HepG2 (cell line): ENCODE data around the gene MRPL2. TPM values are rescaled to one million over a fixed set of nuclear protein-coding genes. Genes with fewer than 3 reads are reported as not detected.
A peak's percentile ranks its signal among the peaks of the same experiment; 100 is the strongest.

Experiments used
- FOXA1 ChIP-seq, 2 experiments: fragments of 450-650 bp in 1 of 2; sonication (generic) in 1 of 2; formaldehyde crosslinking in 1 of 2; IDR thresholded peaks; 2 replicates each; pipeline versions ENCODE4 v1.4.0 to v1.6.1; 2016 to 2020; ENCODE audit warnings: missing genetic modification reagents in 1 of 2
- KDM4B ChIP-seq: sonication (generic); formaldehyde crosslinking; IDR thresholded peaks from 2 replicates; pipeline ENCODE4 v1.4.0; 2020; ENCODE audit warnings: missing genetic modification reagents
- KLF11 ChIP-seq: IDR thresholded peaks from 2 replicates; pipeline ENCODE4 v1.6.1; 2016; ENCODE audit warnings: missing compliant biosample characterization
- LBX2 ChIP-seq: sonication (generic); formaldehyde crosslinking; IDR thresholded peaks from 2 replicates; pipeline ENCODE4 v1.5.0; 2020; ENCODE audit warnings: missing genetic modification reagents, mild to moderate bottlenecking, borderline replicate concordance
- LCORL ChIP-seq, 2 experiments: fragments of 450-650 bp in 1 of 2; sonication (generic) in 1 of 2; formaldehyde crosslinking in 1 of 2; IDR thresholded peaks; 2 replicates each; pipeline versions ENCODE4 v1.5.0 to v1.6.1; 2017 to 2020; ENCODE audit warnings: antibody characterized with exemption in 1 of 2, missing genetic modification reagents in 1 of 2
- MAZ ChIP-seq, 2 experiments: sonication (generic) in 1 of 2; formaldehyde crosslinking in 1 of 2; IDR thresholded peaks; 2 replicates each; pipeline versions ENCODE4 v1.5.0 to v1.6.1; 2012 to 2020; ENCODE audit warnings: low read depth in 2 of 2, mild to moderate bottlenecking in 2 of 2, borderline replicate concordance in 1 of 2, improper control_type of control experiment in 1 of 2, low read length in 1 of 2, missing genetic modification reagents in 1 of 2, moderate library complexity in 1 of 2
- NFIC ChIP-seq: IDR thresholded peaks from 2 replicates; pipeline ENCODE4 v1.6.1; 2012; ENCODE audit warnings: mild to moderate bottlenecking, low read length, inconsistent platforms
- PHF5A ChIP-seq: IDR thresholded peaks from one replicate; pipeline ENCODE4 v1.6.1; 2018; ENCODE audit warnings: low read depth, missing genetic modification reagents; ENCODE audit not compliant: unreplicated experiment
- RFXAP ChIP-seq: sonication (generic); formaldehyde crosslinking; IDR thresholded peaks from 2 replicates; pipeline ENCODE4 v1.4.0; 2020; ENCODE audit warnings: missing genetic modification reagents, borderline replicate concordance
- SAP130 ChIP-seq: IDR thresholded peaks from 2 replicates; pipeline ENCODE4 v1.6.1; 2016; ENCODE audit warnings: low read depth
- SNAI1 ChIP-seq: sonication (generic); formaldehyde crosslinking; IDR thresholded peaks from 2 replicates; pipeline ENCODE4 v1.5.0; 2020; ENCODE audit warnings: mild to moderate bottlenecking, missing genetic modification reagents, borderline replicate concordance
- TBX2 ChIP-seq: sonication (generic); formaldehyde crosslinking; IDR thresholded peaks from 2 replicates; pipeline ENCODE4 v1.5.0; 2020; ENCODE audit warnings: missing genetic modification reagents, mild to moderate bottlenecking, borderline replicate concordance
- ZBTB7A ChIP-seq: sonication (generic); formaldehyde crosslinking; IDR thresholded peaks from 2 replicates; pipeline ENCODE4 v1.8.0; 2022; ENCODE audit warnings: mild to moderate bottlenecking, missing genetic modification reagents
- ZBTB7B ChIP-seq: sonication (generic); formaldehyde crosslinking; IDR thresholded peaks from 2 replicates; pipeline ENCODE4 v1.4.0; 2020; ENCODE audit warnings: missing genetic modification reagents
- ZFX ChIP-seq: sonication (generic); formaldehyde crosslinking; IDR thresholded peaks from 2 replicates; pipeline ENCODE4 v1.4.0; 2020; ENCODE audit warnings: mild to moderate bottlenecking, low read depth, missing genetic modification reagents, moderate library complexity
- ZMYM3 ChIP-seq: sonication (generic); formaldehyde crosslinking; IDR thresholded peaks from 2 replicates; pipeline ENCODE4 v1.5.1; 2020; ENCODE audit warnings: mild to moderate bottlenecking, missing genetic modification reagents
- ZNF136 ChIP-seq: sonication (generic); formaldehyde crosslinking; IDR thresholded peaks from 2 replicates; pipeline ENCODE4 v1.8.1; 2022; ENCODE audit warnings: low read depth, mild to moderate bottlenecking, moderate library complexity, missing genetic modification reagents
- ZNF235 ChIP-seq: sonication (generic); formaldehyde crosslinking; IDR thresholded peaks from 2 replicates; pipeline ENCODE4 v1.8.1; 2023; ENCODE audit warnings: mild to moderate bottlenecking, missing genetic modification reagents, borderline replicate concordance
- ZNF30 ChIP-seq: sonication (generic); formaldehyde crosslinking; IDR thresholded peaks from 2 replicates; pipeline ENCODE4 v1.5.0; 2020; ENCODE audit warnings: mild to moderate bottlenecking, missing genetic modification reagents
- ZNF331 ChIP-seq: sonication (generic); formaldehyde crosslinking; IDR thresholded peaks from 2 replicates; pipeline ENCODE4 v1.4.0; 2020; ENCODE audit warnings: missing genetic modification reagents
- ZNF350 ChIP-seq: sonication (generic); formaldehyde crosslinking; IDR thresholded peaks from 2 replicates; pipeline ENCODE4 v1.4.0; 2020; ENCODE audit warnings: mild to moderate bottlenecking, low read depth, missing genetic modification reagents, borderline replicate concordance
- ZNF724P ChIP-seq: sonication (generic); formaldehyde crosslinking; IDR thresholded peaks from 2 replicates; pipeline ENCODE4 v1.8.0; 2022; ENCODE audit warnings: missing genetic modification reagents, borderline replicate concordance
- ZNF749 ChIP-seq: sonication (generic); formaldehyde crosslinking; IDR thresholded peaks from 2 replicates; pipeline ENCODE4 v1.8.0; 2022; ENCODE audit warnings: mild to moderate bottlenecking, missing genetic modification reagents, moderate library complexity, borderline replicate concordance
- polyA plus RNA-seq, 8 experiments: library from polyadenylated mRNA; depleted of rRNA in 3 of 8; stranded (reverse) in 7 of 8; unstranded in 1 of 8; fragments of >200 nt; fragmentation: Illumina TruSeq in 4 of 8; extraction: Trizol in 4 of 8; gene quantifications; 2 replicates each; pipeline versions ENCODE4 v1.2.1 to v1.2.3, GENCODE V29; 2011 to 2016; ENCODE audit warnings: low read depth in 4 of 8, missing spikeins in 1 of 8, mixed read lengths in 1 of 8; ENCODE audit not compliant: insufficient read depth in 1 of 8
- total RNA-seq, 5 experiments: library from RNA; depleted of rRNA; stranded (reverse); fragments of >200 nt; fragmentation: Illumina TruSeq; extraction: Trizol; gene quantifications; 2 replicates each; pipeline ENCODE4 v1.2.3, GENCODE V29; 2016; ENCODE audit warnings: low read depth in 1 of 5

The MRPL2 gene
- total and polyA plus RNA-seq, 2 of the 13 experiments (the other 11 are each of a cell fraction or from before 2014, with no cell fraction given), result 56.8 to 65.6 TPM

- no peak for TF ChIP-seq ZNF30 (CRISPR knock-in tag)
- peak; percentile 17; the same call in 1 of the 2 replicates for TF ChIP-seq MAZ (IDR thresholded peaks at IDR 0.05; ENCODE audit: borderline replicate concordance, low read depth, low read length)
- peak; percentile 52; the same call in 1 of the 2 replicates for TF ChIP-seq MAZ (CRISPR knock-in tag; IDR thresholded peaks at IDR 0.05; ENCODE audit: low read depth)
- no peak for TF ChIP-seq PHF5A (CRISPR knock-in tag)
- TF ChIP-seq ZNF350 (CRISPR knock-in tag), result peak; percentile 78; the same call in 1 of the 2 replicates
- TF ChIP-seq ZNF749, result 0 out of 2 replicates have a peak, but pooled peaks have one; percentile 24
- TF ChIP-seq ZNF235 (CRISPR knock-in tag), result 0 out of 2 replicates have a peak, but pooled peaks have one; percentile 53
- TF ChIP-seq KDM4B (CRISPR knock-in tag), result no peak
- peak; percentile 41; the same call in 1 of the 2 replicates for TF ChIP-seq NFIC
- peak; percentile 85; the same call in 1 of the 2 replicates for TF ChIP-seq ZBTB7B (CRISPR knock-in tag)
- TF ChIP-seq KLF11 (CRISPR knock-in tag), result 0 out of 2 replicates have a peak, but pooled peaks have one; percentile 69
- no peak for TF ChIP-seq LCORL (IDR thresholded peaks at IDR 0.05)
- peak; percentile 90 for TF ChIP-seq LCORL (CRISPR knock-in tag; IDR thresholded peaks at IDR 0.05)
- TF ChIP-seq LBX2 (CRISPR knock-in tag), result 0 out of 2 replicates have a peak, but pooled peaks have one; percentile 19
- peak; percentile 52; the same call in 1 of the 2 replicates for TF ChIP-seq ZMYM3 (CRISPR knock-in tag)
- TF ChIP-seq ZNF724P (CRISPR knock-in tag), result 0 out of 2 replicates have a peak, but pooled peaks have one; percentile 49
- TF ChIP-seq ZFX, result peak; percentile 80
- TF ChIP-seq TBX2 (CRISPR knock-in tag), result peak; percentile 90
- TF ChIP-seq SNAI1 (CRISPR knock-in tag), result 0 out of 2 replicates have a peak, but pooled peaks have one; percentile 26
- peak; percentile 63; the same call in 1 of the 2 replicates for TF ChIP-seq RFXAP
- peak; percentile 80 for TF ChIP-seq ZNF331 (CRISPR knock-in tag)
- no peak for TF ChIP-seq FOXA1 (IDR thresholded peaks at IDR 0.05)
- TF ChIP-seq FOXA1 (CRISPR knock-in tag; IDR thresholded peaks at IDR 0.05), result peak; percentile 15; the same call in 1 of the 2 replicates
- TF ChIP-seq ZNF136 (CRISPR knock-in tag), result no peak; the same call in 1 of the 2 replicates
- no peak for TF ChIP-seq ZBTB7A (CRISPR knock-in tag)
- TF ChIP-seq SAP130 (CRISPR knock-in tag), result peak; percentile 86
Observed at GRCh38 chr6:43060034-43060754, 960 bp upstream of the MRPL2 start (continued).
